MCF 10A (cell line): ENCODE data around the gene AP4E1. TPM values are rescaled to one million over a fixed set of nuclear protein-coding genes. Genes with fewer than 3 reads are reported as not detected.

Experiments used
- BruUV-seq: library from RNA; stranded (reverse); fragments of 400-500 nt; replicated peaks from 2 replicates; lab custom pipeline; 2021; lab: Mats Ljungman, UMichigan
- CTCF ChIA-PET: fragments of 300-600 bp; sonication (Branson Sonifier 250); formaldehyde crosslinking; extraction: SDS; loops from one replicate; lab custom pipeline; 2021; ENCODE audit warnings: antibody characterized with exemption, inconsistent platforms; lab: Yijun Ruan, JAX
- POLR2A ChIA-PET: fragments of 300-600, 350-650 bp; sonication (Branson Sonifier 250); formaldehyde crosslinking; extraction: SDS; loops from one replicate; lab custom pipeline; 2020; ENCODE audit warnings: antibody characterized with exemption, inconsistent platforms; lab: Yijun Ruan, JAX
- DNase-seq: peaks from one replicate; pipeline ENCODE4 v3.0.0-alpha.2; 2018; ENCODE audit not compliant: unreplicated experiment
- H3K27ac Mint-ChIP-seq: one replicate; pipeline ENCODE4 v1.8.0; 2022; ENCODE audit warnings: mild to moderate bottlenecking, low read depth, mixed read lengths; ENCODE audit not compliant: unreplicated experiment
- H3K27me3 Mint-ChIP-seq: one replicate; pipeline ENCODE4 v1.8.0; 2022; ENCODE audit warnings: mixed read lengths; ENCODE audit not compliant: insufficient read depth, unreplicated experiment
- H3K36me3 Mint-ChIP-seq: one replicate; pipeline ENCODE4 v1.8.0; 2022; ENCODE audit warnings: mild to moderate bottlenecking, moderate library complexity, mixed read lengths; ENCODE audit not compliant: insufficient read depth, unreplicated experiment
- H3K4me1 Mint-ChIP-seq: one replicate; pipeline ENCODE4 v1.8.0; 2022; ENCODE audit warnings: mixed read lengths; ENCODE audit not compliant: insufficient read depth, unreplicated experiment
- H3K4me3 Mint-ChIP-seq: one replicate; pipeline ENCODE4 v1.8.0; 2022; ENCODE audit warnings: mild to moderate bottlenecking, moderate library complexity, mixed read lengths; ENCODE audit not compliant: unreplicated experiment
- H3K9me3 Mint-ChIP-seq: one replicate; pipeline ENCODE4 v1.8.0; 2022; ENCODE audit warnings: mixed read lengths; ENCODE audit not compliant: unreplicated experiment
- intact Hi-C: fragments of 100-400 bp; cut with micrococcal nuclease; formaldehyde crosslinking; loops from 2 replicates; pipeline ENCODE4 v1.14.1; 2022
- total RNA-seq: library from RNA; stranded (reverse); gene quantifications from 2 replicates; pipeline ENCODE4 v1.2.3, GENCODE V29; 2022
- TF ChIP-seq, protein P1 (sequence below): fragments of 200-600 bp; IDR thresholded peaks from one replicate; pipeline ENCODE4 v1.8.0; 2022; ENCODE audit warnings: antibody characterized with exemption, mild to moderate bottlenecking; ENCODE audit not compliant: unreplicated experiment

Gene AP4E1
- total RNA-seq, 1 experiment from 2014 or later, result 28.2 TPM

- ChIA-PET POLR2A (interaction anchor here (1.3 kb wide), 1 partner anchor 27 kb away, joined by 5 read pairs; no protein-coding TSS in a partner anchor), CTCF (no interaction called here)
- no peak for DNase-seq
- H3K36me3 Mint-ChIP-seq, result peaks cover 65% of the 10 kb centered on the region
- H3K4me3 Mint-ChIP-seq, result no peak overlapping the region
- H3K27ac Mint-ChIP-seq, result no peak overlapping the region
- no peaks in the 10 kb centered on the region for H3K4me1 Mint-ChIP-seq
- no peaks in the 10 kb centered on the region for H3K27me3 Mint-ChIP-seq
- no peaks in the 10 kb centered on the region for H3K9me3 Mint-ChIP-seq
- intact Hi-C loops, result no loop called here
- BruUV-seq, result no TSS peak
- TF ChIP-seq, protein P1, sequence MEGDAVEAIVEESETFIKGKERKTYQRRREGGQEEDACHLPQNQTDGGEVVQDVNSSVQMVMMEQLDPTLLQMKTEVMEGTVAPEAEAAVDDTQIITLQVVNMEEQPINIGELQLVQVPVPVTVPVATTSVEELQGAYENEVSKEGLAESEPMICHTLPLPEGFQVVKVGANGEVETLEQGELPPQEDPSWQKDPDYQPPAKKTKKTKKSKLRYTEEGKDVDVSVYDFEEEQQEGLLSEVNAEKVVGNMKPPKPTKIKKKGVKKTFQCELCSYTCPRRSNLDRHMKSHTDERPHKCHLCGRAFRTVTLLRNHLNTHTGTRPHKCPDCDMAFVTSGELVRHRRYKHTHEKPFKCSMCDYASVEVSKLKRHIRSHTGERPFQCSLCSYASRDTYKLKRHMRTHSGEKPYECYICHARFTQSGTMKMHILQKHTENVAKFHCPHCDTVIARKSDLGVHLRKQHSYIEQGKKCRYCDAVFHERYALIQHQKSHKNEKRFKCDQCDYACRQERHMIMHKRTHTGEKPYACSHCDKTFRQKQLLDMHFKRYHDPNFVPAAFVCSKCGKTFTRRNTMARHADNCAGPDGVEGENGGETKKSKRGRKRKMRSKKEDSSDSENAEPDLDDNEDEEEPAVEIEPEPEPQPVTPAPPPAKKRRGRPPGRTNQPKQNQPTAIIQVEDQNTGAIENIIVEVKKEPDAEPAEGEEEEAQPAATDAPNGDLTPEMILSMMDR, result no peak
Observed at GRCh38 chr15:50997371-50998051, 89.0 kb downstream of the AP4E1 start.

- ChIA-PET CTCF (interaction anchor here (0.6 to 1.1 kb wide), 3 partner anchors 9 to 134 kb away, joined by 3 to 4 read pairs (median 4); no protein-coding TSS in a partner anchor), POLR2A (interaction anchor here (0.7 to 3.6 kb wide), 12 partner anchors 9 to 117 kb away, joined by 3 to 31 read pairs (median 5); partner anchors contain the start of gene AP4E1)
- no peaks in the 10 kb centered on the region for H3K9me3 Mint-ChIP-seq
- TF ChIP-seq, protein P1, result no peak
- peak overlapping the region; percentile 87 for H3K27ac Mint-ChIP-seq
- DNase-seq, result peak; percentile 71
- H3K4me1 Mint-ChIP-seq, result peaks cover 8% of the 10 kb centered on the region
- H3K36me3 Mint-ChIP-seq, result peaks cover 50% of the 10 kb centered on the region
- intact Hi-C loops, result loop anchor here (1.0 kb wide), 1 partner anchor 117 kb away; no protein-coding TSS in a partner anchor
- no peaks in the 10 kb centered on the region for H3K27me3 Mint-ChIP-seq
- BruUV-seq, result no TSS peak
- no peak overlapping the region for H3K4me3 Mint-ChIP-seq
Observed at GRCh38 chr15:51004103-51004551, 95.6 kb downstream of the AP4E1 start.

DNA sequence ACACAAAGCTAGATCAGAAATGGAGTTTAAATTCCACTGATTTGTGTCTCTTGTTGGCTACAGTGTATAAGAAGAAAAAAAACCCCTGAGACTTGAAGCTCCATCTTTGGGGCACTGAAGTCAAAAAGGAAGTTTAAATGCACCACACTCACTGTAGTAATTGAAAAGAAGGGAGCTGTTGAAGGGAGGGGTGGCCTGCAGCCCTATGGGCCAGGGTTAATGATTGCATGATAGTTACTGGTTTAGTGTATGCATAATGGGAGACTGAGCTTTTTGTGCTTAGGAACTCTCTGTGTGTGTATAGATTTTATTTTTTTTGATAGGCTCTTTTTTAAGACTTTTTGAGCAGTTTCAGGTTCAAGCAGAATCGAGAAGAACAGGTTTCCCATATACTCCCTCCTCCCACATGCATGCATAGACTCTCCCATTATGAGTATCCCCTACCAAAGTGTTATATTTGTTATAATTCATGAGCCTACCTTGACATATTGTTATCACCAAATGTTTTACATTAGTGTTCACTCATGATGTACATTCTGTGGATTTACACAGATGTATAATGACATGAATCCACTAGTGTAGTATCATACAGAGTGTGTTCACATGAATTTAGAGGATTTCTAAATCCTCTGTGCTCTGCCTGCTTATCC lies 98.0 kb downstream of the AP4E1 start:
- intact Hi-C loops, result no loop called here
- H3K27ac Mint-ChIP-seq, result no peak overlapping the region
- BruUV-seq, result no TSS peak
- no peak overlapping the region for H3K4me3 Mint-ChIP-seq
- TF ChIP-seq, protein P1, result no peak
- ChIA-PET CTCF (interaction anchor here (1.0 to 1.2 kb wide), 2 partner anchors 11 to 97 kb away, joined by 3 to 4 read pairs; no protein-coding TSS in a partner anchor), POLR2A (interaction anchor here (1.1 to 3.6 kb wide), 3 partner anchors 14 to 109 kb away, joined by 3 to 31 read pairs (median 3); no protein-coding TSS in a partner anchor)
- peaks cover 8% of the 10 kb centered on the region for H3K4me1 Mint-ChIP-seq
- DNase-seq, result no peak
- peaks cover 56% of the 10 kb centered on the region for H3K36me3 Mint-ChIP-seq
- no peaks in the 10 kb centered on the region for H3K27me3 Mint-ChIP-seq
- no peaks in the 10 kb centered on the region for H3K9me3 Mint-ChIP-seq
